Activated CD4-positive, CD25-positive, alpha-beta regulatory T cell treated with anti-CD3 and anti-CD28 coated beads, Interleukin-2, amount 50 U/mL, for 24 hours (primary cell): ENCODE measurements around the gene L1CAM.
"Not testable (repeated sequence)": the region's sequence is repeated elsewhere in the genome, so short reads cannot be mapped to it uniquely, and the experiment has no call there.

Experiments used
- ATAC-seq, 2 donors: fragments of 150-1000 bp; cut with Tn5 transposase; one replicate each; pipeline ENCODE4 v1.10.0; 2021; ENCODE audit warnings: mild to moderate bottlenecking in 1 of 2, moderate library complexity in 1 of 2

L1CAM gene

DNA sequence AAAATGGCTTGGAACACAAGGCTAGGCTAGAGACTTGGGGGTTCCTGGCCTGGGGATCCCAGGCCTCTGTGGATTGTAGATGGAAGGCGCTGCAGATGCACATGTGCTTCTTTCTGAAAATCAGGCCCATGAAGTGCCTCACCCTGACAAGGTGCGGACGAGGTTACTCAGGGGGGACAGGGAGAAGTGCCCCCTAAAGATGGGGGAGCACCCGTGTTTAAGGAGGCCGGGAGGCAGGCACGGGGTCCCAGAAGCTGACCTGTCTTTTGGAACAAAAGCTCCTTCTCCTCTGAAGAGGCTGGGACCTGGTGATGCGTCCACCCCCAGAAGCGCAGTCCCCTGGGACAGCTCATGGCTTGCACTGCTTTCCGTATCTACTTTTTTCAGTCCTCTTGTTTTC, 58.1 kb downstream of the L1CAM start:
- ATAC-seq = no peak

- no peak for ATAC-seq
These were observed 59.0 kb downstream of the L1CAM start for GRCh38 chrX:153827016-153827415.

DNA sequence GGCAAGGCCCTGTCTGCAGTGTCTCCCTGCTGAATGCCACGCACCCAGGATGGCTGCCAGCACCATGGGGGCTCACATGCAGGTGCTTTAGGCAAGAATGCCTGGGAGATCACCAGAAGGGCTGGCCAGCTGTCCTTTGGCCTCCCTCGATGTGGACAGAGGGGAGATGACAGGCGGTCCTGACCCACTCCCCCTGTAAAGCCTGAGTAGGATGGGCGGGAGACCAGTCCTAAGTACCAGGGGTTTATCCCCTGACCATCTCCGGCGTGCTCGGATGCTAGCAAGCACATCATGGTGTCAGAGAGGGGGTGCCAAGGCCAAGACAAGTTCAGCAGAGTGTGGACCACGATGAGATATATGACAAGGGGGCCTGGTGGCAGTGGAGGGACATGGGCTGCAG, 60.9 kb downstream of the L1CAM start:
- ATAC-seq = no peak

DNA sequence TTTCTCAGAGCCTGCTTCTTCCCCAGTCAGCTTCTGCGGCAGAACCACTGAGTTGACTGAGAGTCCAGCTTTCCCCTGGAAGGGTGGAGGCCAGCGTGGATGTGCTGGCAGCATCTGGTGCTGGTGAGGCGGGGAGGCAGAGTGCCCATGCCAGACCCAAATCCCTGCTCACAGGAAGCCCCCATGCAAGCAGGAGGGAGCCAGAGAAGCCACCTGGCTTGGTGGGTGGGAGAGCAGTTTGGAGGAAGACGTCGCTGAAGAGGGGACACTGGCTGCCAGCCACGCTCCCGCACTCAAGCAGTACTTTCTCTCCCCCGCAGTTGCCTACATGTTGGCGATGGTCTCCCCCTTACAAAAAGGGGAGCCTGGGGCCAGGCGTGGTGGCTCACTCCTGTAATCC, 61.6 kb downstream of the L1CAM start:
- ATAC-seq = no peak

- ATAC-seq = no peak
These were observed 64.9 kb downstream of the L1CAM start for GRCh38 chrX:153821066-153821465.

- no peak for ATAC-seq
These were observed 65.4 kb downstream of the L1CAM start for GRCh38 chrX:153820601-153821000.

GRCh38 chrX:153819384-153820040, 66.5 kb downstream of the L1CAM start:
- no peak for ATAC-seq

- peak; percentile 56 to 71 for ATAC-seq
These were observed 67.2 kb downstream of the L1CAM start for GRCh38 chrX:153818571-153819383.

DNA sequence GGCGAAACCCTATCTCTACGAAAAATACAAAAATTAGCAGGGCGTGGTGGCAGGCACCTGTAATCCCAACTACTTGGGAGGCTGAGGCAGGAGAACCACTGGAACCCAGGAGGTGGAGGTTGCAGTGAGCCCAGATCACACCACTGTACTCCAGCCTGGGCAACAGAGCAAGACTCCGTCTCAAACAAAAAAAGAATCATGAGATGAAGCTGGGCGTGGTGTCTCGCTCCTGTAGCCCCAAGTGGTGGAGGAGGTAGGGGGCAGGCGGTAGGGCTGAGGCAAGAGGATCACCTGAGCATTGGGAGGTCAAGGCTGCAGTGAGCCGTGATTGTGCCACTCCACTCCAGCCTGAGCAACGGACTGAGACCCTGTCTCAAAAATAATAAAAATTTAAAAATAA, 67.9 kb downstream of the L1CAM start:
- ATAC-seq = not testable (repeated sequence)

- ATAC-seq = no peak
These were observed 68.9 kb downstream of the L1CAM start for GRCh38 chrX:153816831-153817690.

DNA sequence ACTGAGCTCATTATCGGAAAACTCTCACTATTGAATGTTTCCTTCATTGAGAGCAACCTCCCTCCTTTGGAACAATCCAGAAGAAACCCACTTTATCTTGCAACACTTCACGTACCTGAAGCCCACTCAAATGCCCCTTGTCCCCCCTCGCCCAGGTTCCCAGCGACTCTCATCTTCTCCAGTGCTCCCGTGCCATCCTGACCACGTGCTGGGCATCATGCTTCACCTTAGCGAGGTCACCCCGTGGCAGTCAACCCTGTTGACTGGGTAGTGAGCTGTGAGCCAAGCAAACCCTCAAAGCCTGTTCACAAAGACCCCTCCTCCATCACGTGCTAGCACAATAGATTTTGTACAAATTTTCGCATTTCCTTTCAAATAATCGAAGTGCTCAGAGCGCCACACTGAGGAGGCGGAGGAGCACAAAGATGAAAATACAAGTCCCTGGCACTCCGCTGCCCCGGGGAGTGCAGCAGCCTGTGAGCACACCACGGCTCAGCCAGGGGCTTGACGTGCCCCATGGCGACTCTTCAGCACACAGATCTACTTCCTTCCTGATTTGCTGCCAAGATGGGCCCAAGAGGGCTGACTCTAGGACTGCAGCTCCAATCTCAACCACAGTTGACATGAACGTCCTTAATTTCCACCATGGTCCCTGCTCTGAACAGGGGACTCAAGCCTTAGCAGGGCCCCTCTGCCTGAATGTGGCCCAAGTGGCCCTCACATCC, 71.2 kb downstream of the L1CAM start:
- ATAC-seq = no peak

- no peak for ATAC-seq
These were observed 72.8 kb downstream of the L1CAM start for GRCh38 chrX:153813161-153813560.

- ATAC-seq = no peak
These were observed 73.8 kb downstream of the L1CAM start for GRCh38 chrX:153812220-153812619.
